IPS DF 19.7 (cell line): ENCODE results near the gene IPO9.
"Not testable (repeated sequence)": the region's sequence is repeated elsewhere in the genome, so short reads cannot be mapped to it uniquely, and the experiment has no call there.

Experiments used
- DNase-seq: peaks from one replicate; pipeline ENCODE4 v3.0.0-alpha.2; 2013; ENCODE audit warnings: low read depth, low spot score

The IPO9 gene

DNA sequence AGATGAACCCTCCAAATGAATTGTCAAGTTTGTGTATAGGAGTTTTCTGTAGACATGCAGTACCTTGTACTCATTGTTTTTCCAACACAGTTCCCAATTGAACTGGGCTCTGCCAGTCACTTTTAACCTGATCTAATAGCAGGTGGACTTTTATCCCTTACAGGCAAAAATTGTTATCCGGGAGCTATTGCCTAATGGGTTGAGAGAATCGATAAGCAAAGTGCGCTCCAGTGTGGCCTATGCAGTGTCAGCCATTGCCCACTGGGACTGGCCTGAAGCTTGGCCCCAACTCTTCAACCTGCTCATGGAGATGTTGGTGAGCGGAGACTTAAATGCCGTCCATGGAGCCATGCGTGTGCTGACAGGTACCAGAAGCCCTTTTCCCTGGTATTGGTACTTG lies 19.3 kb downstream of the IPO9 start:
- no peak for DNase-seq

DNA sequence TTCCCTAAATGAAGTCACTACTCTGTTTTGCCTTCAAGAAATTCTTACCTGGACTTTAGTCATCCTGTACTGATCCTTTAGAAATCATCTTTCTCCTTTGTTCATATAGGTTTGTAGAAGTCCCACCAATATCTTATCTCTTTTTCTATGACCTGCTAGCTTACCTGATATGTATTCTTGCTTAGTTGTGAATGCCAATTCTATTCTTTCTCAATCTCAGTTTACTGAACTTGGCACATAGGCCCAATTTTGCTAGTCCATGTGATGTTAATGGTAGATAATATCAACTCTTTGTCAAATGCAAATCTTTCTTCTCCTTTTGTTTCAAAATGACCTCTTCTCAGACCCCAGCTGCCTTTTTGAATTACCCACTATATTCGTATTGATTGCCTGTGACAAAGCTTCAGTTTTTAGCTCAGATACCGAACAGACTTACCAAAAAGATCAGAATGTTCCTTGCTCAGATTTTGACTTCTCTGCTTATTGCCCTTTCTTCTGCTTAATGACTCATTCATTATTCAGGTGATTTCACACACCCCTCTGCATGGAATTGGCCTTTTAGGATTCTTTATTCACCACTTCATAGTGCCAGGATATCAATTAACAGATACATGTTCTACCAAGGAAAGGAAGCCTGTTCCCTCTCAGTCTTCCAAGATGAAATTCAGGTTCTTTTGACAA lies 20.6 kb downstream of the IPO9 start:
- no peak for DNase-seq

DNA sequence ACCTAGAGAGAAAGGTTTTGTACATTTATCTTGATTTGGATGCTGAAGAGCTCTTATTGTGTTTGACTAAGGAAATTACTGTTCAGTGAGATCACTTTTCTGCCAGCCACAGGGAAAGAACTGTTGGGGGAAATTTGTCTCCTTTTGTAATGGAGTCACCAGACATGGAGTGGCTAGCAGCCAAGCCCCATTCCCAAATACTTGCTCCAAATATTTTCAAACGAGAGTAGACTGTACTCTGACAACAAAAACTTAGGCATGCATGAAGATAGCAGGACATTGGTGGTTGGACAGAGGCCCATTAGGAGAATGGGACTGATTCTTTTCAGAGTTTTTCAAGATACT lies 21.1 kb downstream of the IPO9 start:
- DNase-seq, result no peak

DNA sequence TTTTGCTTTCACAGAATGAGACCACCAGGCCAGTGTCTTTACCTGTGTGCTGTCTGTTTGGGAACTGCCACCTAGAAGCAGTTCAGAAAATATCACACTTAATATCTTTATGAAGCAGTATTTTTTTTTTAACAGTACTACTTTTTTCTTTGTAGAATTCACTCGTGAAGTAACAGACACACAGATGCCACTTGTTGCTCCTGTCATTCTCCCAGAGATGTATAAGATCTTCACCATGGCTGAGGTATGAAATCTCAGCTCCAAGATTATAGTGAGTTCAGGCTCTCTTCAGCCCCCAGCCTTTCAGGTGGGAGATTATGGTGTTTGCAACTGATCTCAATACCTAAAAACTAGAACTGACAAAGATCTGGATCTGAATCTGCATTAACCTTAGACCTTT lies 23.0 kb downstream of the IPO9 start:
- no peak for DNase-seq

DNA sequence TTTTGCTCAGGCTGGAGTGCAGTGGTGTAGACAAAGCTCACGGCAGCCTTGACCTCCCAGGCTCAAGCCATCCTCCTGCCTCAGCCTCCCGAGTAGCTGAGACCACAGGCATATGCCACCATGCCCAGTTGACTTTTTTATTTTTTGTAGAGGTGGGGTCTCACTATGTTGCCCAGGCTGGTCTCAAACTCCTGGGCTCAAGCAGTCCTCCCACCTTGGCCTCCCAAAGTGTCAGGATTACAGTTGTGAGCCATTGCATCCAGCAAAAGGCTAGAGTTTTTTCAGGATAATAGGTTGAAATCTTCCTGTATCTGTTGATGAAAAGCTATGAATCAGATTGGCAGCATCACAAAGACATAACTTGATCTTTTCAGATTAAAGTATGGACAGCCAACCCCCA lies 27.8 kb downstream of the IPO9 start:
- not testable (repeated sequence) for DNase-seq

DNA sequence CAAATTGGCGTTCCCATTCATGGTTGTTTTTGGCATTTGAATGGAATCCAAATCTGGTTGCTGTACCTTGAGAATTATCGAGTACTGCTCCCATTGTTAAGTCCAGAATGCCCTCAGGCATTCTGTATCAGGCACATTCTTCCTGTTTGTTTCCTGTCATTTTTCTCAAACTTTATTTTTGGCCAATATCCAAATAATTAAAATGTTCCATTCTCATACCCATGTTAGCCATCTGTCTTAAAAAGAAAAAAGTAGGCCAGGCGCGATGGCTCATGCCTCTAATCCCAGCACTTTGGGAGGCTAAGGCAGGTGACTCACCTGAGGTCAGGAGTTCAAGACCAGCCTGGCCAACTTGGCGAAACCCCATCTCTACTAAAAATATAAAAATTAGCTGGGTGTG lies 30.5 kb downstream of the IPO9 start:
- no peak for DNase-seq

DNA sequence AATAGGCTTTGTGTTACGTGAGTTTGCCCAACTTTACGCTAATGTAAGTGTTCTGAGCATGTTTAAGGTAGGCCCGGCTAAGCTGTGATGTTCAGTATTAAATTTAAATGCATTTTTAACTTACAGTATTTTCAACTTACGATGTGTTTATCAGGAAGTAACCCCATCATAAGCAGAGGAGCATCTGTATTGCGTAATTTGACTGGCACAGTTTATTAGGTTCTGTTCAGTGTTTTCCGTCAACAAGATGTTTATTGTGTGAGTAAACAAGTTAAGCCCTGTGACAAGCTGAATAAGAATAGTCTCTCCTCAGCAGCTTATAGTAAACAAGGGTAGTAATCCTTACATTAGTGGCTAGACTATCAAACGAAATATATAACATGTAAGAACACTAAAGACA lies 32.5 kb downstream of the IPO9 start:
- DNase-seq, result no peak

DNA sequence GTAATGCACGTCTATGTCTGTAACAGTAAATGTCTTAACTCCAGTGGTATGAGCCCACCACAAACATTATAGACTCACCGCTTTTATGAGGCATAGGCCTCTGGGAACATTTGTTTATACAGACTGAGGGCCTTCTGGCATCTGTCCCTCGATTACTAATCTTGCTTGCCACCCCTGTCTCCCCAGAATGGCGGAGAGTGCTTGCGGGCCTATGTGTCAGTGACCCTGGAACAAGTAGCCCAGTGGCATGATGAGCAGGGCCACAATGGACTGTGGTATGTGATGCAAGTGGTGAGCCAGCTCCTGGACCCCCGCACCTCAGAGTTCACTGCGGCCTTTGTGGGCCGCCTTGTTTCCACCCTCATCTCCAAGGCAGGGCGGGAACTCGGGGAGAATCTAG lies 41.4 kb downstream of the IPO9 start:
- DNase-seq, result no peak

DNA sequence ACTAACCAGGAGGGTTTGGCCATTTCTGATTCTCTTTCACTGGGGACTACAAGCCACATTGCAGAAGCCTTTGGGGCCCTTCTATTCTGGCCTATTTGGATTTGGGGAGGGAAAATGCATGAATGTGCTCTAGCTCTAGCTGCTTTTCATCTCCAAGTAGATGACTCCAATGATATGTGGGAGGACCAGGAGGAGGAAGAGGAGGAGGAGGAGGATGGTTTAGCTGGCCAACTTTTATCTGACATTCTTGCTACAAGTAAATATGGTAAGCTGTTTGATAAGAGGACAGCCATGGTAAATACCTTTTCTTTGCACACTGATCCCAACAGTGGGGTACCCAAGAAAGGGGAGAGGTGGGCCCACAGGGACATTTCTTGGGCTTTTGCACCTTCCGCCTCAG lies 45.7 kb downstream of the IPO9 start:
- no peak for DNase-seq

DNA sequence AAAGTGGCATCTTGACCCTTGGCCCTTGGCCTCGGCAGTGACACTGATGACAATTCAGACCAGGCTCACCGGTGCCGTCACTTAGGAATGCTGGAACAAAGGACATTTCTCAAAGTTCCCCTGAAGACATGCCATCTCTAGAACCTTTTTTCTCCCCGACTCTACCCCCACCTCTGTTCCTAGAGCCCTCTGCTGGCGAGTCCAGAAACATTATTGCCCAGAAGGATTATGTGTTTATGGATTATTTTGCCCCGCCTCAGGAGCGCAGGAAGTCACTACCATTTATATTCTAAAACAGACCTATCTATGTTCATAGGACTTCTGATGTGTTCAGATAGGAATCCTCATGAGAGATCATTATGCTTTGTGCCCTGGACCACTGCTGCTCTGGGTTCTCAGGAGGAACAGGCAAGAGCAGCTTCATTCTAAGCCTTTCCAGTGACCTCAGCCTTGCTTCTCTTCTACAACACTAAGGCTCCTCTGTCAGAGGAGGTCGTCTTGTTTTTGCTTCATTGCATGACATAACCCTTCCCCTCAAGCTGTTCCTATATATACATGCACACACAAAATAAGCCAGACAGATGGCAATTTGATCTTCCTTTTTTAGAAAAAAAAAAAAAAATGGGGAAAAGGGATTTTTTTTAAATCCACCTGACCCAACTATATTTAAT lies 47.3 kb downstream of the IPO9 start:
- DNase-seq, result no peak

DNA sequence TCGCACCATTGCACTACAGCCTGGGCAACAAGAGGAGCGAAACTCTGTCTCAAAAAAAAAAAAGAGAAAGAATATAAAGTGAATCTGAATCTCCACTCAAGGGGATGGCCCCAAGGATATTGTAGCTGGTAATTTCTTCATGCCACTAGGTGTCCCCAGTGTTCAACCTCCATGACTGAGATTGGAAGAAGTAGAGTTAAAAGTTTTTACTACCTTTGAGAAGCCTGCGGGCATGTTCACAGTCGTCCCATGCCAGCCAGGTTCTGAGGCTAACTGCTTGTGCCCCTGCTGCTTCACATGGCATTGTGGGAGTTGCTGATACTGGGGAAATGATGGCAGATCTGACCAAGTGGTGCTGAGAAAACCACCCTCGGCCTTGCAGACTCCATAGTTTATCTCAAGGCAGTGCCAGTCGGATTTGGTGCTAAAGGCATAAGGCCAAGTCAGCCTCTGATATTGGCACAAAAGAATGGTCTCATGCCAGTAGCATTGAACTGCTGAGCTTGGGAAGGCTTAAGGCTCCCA lies 49.0 kb downstream of the IPO9 start:
- no peak for DNase-seq

DNA sequence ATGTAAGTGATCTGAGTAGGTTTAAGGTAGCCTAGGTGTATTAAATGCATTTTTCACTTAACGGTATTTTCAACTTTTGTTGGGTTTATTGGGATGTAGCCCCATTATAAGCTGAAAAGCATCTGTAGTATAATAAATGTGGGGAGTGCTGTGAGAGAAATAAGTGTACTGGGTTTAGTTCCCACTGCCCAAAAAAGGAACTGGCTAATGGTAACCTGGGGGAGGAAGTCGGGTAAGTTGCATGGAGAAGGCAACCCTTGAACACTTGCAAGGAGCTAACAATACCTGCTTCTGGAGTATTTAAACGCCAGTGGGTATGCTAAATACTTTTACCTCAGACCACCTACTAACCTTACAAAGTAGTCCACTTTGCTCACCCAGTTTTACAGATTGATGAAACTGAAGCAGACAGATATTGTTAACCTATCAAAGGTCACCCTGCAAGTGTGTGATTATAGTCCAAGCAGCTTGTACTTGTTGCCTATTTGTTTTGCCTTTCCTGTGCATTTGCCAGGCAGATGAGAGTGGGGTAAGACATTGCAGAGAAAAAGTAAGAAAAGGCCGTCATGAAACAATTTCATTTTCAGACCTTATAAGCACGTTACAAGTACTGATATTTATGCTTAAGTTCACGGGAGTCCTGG lies 52.1 kb downstream of the IPO9 start:
- DNase-seq, result no peak

DNA sequence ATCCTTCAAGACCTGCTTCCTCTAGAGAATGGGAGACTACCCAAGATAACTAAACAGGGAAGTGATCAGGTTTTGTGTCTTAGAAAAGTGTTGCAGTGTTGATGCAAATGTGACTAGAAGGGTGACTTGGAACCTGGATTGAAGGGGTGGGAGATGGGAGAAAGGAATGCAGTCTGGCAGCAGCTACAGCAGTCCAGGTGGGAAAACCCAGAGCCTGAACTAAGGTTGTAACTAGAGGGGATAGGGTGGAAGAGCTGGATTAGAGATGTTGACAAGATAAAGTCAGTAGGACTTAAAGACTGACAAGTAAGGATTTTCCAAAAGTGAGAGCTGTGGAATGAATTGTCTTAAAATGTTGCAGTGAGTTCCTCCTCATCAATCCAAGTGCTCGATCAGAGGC lies 52.7 kb downstream of the IPO9 start:
- DNase-seq, result no peak

DNA sequence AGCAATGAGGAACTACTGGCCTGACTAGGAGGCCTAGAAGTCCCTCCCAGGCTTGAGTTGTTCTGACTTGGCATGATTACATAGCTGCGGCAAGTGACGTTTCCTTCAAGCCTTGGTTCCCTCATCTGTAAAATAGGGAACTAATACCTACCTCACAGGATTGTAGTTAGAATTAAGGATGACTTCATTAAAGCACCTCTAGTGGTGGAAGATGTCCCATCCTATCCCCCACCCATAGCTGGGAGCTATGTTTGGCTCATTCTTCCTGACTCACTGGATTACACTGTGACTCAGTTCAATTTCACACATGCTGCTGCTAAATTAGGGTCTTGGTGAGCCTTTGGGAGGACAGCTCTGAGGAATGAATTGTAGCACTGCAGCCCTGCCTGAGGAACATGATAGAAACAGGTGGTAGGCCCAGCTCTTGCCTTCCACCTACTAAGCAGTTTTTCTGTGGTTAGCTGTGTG lies 53.7 kb downstream of the IPO9 start:
- DNase-seq, result no peak

DNA sequence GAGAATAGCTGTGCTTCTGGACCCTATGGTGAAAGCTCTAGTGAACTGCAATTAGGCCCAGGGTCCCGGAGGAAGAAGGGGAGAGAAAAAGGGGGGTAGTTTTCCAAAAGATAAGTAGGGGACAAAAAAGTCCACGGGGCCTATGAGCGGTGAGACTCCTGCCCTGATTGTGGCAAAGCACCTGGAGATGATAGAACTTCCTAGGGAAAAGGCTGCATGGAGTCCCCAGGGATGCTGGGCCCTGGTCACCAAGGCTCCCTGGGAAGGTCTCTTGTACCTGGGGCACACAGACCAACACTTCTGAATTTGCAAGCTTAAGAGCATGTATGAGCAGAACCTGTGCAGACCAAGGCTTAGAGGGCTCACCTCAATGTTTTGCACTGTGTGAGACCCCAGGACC lies 54.3 kb downstream of the IPO9 start:
- no peak for DNase-seq

DNA sequence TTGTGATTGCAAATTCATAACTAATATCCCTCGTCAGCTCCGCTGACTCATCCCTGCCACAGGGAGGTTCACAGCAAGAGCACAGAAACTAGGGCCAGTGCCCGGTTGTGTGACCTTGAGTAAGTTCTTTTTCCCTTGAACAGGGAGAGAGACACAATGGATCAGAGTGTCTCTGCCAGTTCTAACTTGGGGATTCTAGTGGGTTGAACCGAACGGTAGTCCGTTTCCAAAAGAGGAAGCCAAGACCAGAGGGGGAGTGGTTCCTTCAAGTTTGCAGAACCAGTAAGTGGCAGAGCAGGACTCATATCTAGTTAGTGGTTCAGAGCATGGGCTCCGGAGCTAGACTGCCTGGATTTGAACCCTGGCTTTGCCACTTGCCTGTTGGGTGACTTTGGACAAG lies 54.8 kb downstream of the IPO9 start:
- no peak for DNase-seq

DNA sequence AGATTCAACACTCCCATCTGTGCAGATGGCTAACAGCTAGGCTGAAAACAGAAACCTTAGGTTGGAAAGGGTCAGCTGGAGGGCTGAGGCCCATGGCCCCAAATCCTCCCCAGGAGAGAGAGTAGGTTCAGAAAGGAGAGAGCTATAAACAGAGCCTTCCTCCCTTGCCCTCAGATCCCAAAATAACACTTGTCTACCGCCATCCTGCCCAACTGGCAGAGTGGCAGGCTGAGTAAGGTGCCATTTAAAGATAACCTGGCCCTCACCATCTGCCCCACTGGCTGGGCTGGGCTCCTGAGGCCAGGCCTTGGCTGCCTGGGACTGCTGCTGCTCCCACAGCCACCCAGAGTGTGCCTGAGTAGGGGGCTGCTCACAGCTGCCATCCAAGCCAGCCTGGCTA lies 55.5 kb downstream of the IPO9 start:
- DNase-seq, result no peak

DNA sequence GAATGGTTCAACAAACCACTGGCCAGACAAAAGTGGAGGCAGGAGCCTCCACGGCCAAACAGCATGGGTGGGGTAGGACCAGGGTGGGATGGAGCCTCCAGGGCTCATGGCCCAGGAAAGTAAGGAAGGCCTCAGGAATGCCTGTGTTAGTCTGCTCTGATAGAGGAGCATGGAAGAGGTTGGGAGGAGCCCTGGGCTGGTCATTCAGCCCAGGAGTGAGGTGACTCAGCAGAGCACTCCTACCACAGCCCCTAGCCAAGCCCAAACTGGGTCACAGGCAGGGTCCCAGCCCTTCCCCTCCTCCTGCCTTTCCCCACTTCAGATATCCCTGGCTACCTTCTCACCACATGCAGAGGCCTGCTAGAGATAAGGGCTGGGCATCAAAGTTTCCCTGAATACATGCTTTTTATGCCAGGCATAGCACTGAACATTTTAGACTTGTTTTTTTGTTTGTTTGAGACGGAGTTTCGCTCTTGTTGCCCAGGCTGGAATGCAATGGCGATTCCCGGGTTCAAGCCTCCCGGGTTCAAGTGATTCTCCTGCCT lies 56.6 kb downstream of the IPO9 start:
- DNase-seq, result no peak

DNA sequence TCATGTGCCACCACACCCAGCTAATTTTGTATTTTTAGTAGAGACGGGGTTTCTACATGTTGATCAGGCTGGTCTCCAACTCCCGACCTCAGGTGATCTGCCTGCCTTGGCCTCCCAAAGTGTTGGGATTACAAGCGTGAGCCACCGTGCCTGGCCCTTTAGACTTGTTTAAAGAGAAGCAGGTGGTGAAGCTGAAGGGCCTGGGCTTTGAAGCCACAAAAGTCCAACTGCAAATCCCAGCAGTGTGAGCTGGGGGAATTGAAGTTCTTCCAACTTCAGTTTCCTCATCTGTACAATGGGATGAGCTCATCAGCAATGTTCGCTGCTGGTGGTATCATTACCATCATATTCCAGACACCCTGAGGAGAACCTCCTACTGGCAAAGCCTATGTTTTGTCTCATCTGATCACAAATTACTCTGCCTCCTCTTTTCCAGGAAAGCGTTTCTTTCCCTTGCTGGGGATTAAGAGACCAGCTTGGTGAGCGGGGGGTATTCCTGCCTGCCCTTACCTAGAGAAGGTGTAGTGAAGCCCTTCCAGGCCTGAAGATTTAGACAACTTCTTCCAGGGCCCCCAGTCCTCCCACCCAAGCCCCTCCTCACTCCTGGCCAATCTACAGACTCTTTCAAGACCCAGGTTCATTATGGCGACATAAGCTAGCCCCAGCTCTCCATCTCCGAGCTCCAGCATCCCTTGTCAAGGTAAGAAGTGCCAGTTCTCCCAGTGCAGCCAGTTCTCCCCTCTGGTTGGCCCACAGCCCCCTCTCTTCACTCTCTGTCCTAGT lies 57.3 kb downstream of the IPO9 start:
- no peak for DNase-seq

DNA sequence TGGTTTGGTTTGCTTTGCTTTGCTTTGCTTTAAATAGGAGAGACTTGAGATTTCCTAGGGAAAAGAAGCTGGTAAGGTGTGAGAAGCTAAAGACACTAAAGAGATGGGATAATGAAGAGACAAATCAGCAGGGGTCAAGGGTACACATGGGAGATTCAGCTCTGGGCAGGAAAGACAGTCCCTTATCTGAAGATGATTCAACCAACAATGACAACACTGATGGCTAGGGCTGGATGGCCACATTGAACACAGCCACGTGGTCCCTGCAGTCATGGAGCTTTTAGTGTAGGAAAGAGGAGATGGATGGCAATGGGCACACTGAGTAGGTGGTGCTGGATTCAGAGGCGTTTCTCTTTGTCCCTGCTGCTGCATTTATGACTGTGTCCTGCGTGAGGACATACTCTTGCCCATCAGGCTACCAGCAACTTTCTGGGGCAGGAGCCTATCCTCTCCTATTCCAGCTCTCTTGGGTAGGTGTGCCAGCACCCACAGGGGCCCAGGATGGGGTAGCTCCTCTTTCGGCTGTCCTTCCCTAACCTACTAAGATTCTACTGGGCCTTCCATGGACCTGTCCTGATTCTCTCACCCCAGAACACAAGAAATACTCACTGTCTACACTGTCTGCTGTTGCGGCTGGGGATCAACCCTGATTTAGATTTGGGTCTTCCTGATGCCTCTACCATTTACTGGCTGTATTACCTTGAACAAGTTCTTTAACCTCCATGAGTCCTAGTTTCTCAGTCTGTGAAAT lies 58.3 kb downstream of the IPO9 start:
- DNase-seq, result no peak
